ENCODE data around the gene MSN. TPM values are rescaled to one million over a fixed set of nuclear protein-coding genes. Genes with fewer than 3 reads are reported as not detected.

The MSN gene
- total RNA-seq, 1 donor from 2014 or later = 72.3 TPM

DNA sequence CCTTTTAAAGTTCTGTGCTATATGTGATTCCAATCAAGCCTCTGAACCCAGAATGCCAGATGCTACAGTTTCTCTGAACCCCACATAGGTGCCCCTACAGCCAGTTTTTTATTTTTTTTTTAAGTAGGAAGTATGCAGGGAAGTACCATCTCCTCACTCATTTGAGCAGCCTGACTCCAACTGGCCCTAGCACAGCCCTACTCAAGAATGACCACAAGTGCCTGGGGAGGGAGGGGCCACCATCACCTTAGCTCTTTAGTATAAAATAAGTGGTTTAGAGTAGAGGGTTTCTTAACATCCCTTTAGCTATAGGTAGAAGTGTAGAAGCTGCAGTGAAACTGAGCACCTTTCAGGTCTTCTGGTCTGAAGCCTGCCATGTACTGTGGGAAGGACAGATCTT is 14.4 kb downstream of the MSN start:
- Mint-ChIP-seq H3K36me3 (ENCODE audit: unreplicated experiment) (no peaks in the 10 kb centered on the region), H3K9me3 (ENCODE audit: unreplicated experiment) (no peaks in the 10 kb centered on the region), H3K27ac (ENCODE audit: unreplicated experiment) (no peak overlapping the region), H3K4me3 (ENCODE audit: unreplicated experiment) (no peak overlapping the region), H3K4me1 (ENCODE audit: low read depth, unreplicated experiment) (no peaks in the 10 kb centered on the region), H3K27me3 (ENCODE audit: unreplicated experiment) (no peaks in the 10 kb centered on the region)
- TF ChIP-seq, protein P1, sequence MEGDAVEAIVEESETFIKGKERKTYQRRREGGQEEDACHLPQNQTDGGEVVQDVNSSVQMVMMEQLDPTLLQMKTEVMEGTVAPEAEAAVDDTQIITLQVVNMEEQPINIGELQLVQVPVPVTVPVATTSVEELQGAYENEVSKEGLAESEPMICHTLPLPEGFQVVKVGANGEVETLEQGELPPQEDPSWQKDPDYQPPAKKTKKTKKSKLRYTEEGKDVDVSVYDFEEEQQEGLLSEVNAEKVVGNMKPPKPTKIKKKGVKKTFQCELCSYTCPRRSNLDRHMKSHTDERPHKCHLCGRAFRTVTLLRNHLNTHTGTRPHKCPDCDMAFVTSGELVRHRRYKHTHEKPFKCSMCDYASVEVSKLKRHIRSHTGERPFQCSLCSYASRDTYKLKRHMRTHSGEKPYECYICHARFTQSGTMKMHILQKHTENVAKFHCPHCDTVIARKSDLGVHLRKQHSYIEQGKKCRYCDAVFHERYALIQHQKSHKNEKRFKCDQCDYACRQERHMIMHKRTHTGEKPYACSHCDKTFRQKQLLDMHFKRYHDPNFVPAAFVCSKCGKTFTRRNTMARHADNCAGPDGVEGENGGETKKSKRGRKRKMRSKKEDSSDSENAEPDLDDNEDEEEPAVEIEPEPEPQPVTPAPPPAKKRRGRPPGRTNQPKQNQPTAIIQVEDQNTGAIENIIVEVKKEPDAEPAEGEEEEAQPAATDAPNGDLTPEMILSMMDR (IDR thresholded peaks at IDR 0.05; ENCODE audit: partially characterized antibody, unreplicated experiment) = no peak
- no peak for DNase-seq

DNA sequence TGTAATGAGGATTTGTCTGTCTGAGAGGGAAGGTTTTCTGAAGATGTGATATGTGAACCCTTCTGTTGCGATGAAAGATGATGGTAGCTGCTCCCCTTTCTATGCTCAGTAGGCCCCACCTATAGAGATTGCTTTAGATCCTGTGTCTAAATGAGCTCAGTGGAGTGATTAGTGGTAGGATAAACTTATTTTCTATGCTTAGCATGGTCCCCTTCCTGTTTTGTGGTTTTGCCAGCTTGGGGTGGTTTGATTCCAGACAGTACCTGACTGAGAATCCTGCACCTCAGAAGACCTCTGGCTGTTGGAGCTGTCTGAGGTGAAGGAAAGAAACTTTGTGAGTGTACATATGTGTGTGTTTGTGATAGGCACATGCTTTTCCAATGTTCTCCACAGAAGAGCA is 17.7 kb downstream of the MSN start:
- DNase-seq = no peak
- Mint-ChIP-seq H3K4me1 (ENCODE audit: low read depth, unreplicated experiment) (no peaks in the 10 kb centered on the region), H3K4me3 (ENCODE audit: unreplicated experiment) (no peak overlapping the region), H3K27ac (ENCODE audit: unreplicated experiment) (no peak overlapping the region), H3K36me3 (ENCODE audit: unreplicated experiment) (no peaks in the 10 kb centered on the region), H3K9me3 (ENCODE audit: unreplicated experiment) (no peaks in the 10 kb centered on the region), H3K27me3 (ENCODE audit: unreplicated experiment) (no peaks in the 10 kb centered on the region)
- TF ChIP-seq, protein P1 (IDR thresholded peaks at IDR 0.05; ENCODE audit: partially characterized antibody, unreplicated experiment) = no peak

DNA sequence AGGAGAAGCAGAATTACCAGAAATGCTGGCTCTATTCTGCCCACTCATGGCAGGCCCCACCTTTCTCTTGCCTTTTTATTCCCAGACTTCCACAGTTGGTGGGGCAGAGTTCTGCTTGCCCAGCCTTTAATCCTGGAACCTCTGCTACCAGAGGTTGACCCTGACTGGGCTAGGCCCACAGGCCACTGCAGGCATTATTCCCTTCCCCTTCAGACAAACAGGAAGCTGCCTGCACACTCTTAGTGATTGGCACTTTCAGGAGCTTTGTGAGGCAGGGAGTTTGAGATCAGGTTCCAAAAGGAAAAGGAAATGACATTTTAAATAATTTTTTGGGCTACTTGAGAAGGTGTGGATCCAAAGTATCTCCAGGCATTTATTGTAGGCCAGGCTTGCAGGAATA is 18.8 kb downstream of the MSN start:
- no peak for DNase-seq
- H3K27ac Mint-ChIP-seq (ENCODE audit: unreplicated experiment) = no peak overlapping the region
- no peaks in the 10 kb centered on the region for H3K9me3 Mint-ChIP-seq (ENCODE audit: unreplicated experiment)
- H3K36me3 Mint-ChIP-seq (ENCODE audit: unreplicated experiment) = no peaks in the 10 kb centered on the region
- TF ChIP-seq, protein P1 (IDR thresholded peaks at IDR 0.05; ENCODE audit: partially characterized antibody, unreplicated experiment) = no peak
- no peaks in the 10 kb centered on the region for H3K4me1 Mint-ChIP-seq (ENCODE audit: low read depth, unreplicated experiment)
- H3K27me3 Mint-ChIP-seq (ENCODE audit: unreplicated experiment) = no peaks in the 10 kb centered on the region
- no peak overlapping the region for H3K4me3 Mint-ChIP-seq (ENCODE audit: unreplicated experiment)

DNA sequence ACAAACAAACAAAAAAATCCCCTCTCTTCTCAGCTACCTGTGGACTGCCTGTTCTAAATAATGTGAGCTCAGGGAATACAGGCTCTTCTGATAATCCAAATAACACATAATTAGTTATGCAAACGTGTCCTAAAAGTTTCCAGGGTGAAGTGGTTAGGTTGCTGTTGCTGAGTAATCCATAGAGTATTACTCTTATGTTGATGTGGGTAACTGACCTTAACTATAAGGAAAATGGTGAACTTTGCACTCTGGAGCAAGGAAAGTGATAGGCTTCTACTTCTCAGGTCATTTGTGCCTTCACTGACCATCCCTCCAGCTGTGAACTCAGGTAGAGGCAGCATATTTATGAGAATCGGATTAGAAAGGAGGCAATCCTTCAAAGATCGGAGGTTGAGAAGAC is 19.9 kb downstream of the MSN start:
- TF ChIP-seq, protein P1 (IDR thresholded peaks at IDR 0.05; ENCODE audit: partially characterized antibody, unreplicated experiment) = no peak
- no peak overlapping the region for H3K27ac Mint-ChIP-seq (ENCODE audit: unreplicated experiment)

DNA sequence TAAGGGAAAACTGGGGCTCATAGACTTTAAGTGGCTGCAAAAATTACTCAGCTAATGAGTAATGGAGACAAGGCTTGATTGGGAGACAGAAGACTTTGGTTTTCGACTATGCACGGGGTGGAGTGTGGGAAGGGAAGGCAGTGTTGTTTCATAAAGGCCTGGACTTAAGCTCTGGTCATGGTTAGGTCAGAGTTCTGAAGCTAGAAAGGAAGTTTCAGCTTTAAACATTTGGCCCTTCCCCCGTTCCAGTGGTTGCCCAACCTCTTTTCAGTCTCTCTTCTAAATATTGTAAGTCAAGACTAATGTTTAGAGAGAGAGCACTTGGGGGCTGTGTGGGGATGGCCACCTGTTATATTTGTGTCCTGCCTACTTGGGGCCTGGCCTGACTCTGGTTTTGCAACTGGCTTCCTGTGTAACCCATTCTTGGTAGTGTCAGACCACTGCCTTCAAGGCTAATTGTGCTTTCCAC is 21.0 kb downstream of the MSN start:
- H3K4me1 Mint-ChIP-seq (ENCODE audit: low read depth, unreplicated experiment) = no peaks in the 10 kb centered on the region

More for the DNA sequence above, 19.9 kb downstream of the MSN start:
- H3K36me3 Mint-ChIP-seq (ENCODE audit: unreplicated experiment) = no peaks in the 10 kb centered on the region
- no peaks in the 10 kb centered on the region for H3K9me3 Mint-ChIP-seq (ENCODE audit: unreplicated experiment)
- no peak overlapping the region for H3K4me3 Mint-ChIP-seq (ENCODE audit: unreplicated experiment)
- no peaks in the 10 kb centered on the region for H3K27me3 Mint-ChIP-seq (ENCODE audit: unreplicated experiment)
- DNase-seq = no peak
- H3K4me1 Mint-ChIP-seq (ENCODE audit: low read depth, unreplicated experiment) = no peaks in the 10 kb centered on the region

More for the DNA sequence above, 21.0 kb downstream of the MSN start:
- no peak for DNase-seq
- TF ChIP-seq, protein P1 (IDR thresholded peaks at IDR 0.05; ENCODE audit: partially characterized antibody, unreplicated experiment) = no peak
- no peaks in the 10 kb centered on the region for H3K36me3 Mint-ChIP-seq (ENCODE audit: unreplicated experiment)
- H3K9me3 Mint-ChIP-seq (ENCODE audit: unreplicated experiment) = no peaks in the 10 kb centered on the region
- H3K4me3 Mint-ChIP-seq (ENCODE audit: unreplicated experiment) = no peak overlapping the region
- no peak overlapping the region for H3K27ac Mint-ChIP-seq (ENCODE audit: unreplicated experiment)
- no peaks in the 10 kb centered on the region for H3K27me3 Mint-ChIP-seq (ENCODE audit: unreplicated experiment)

Measured in glutamatergic neuron (in vitro differentiated cells).